OCI-LY1 (cell line): ENCODE measurements around the gene GNG12.

Experiments used
- H2AFZ ChIP-seq: fragments of 200-600 bp; sonication (generic), shearing (Covaris generic); 2 replicates; pipeline ENCODE4 v1.6.0; 2014; ENCODE audit warnings: antibody characterized with exemption, mild to moderate bottlenecking, low read length
- H3F3A ChIP-seq: fragments of 200-600 bp; sonication (generic), shearing (Covaris generic); 2 replicates; pipeline ENCODE4 v1.6.0; 2014; ENCODE audit warnings: mild to moderate bottlenecking, antibody characterized with exemption, low read length, moderate library complexity; ENCODE audit not compliant: insufficient read depth
- H3K27ac ChIP-seq: fragments of 200-600 bp; sonication (generic); 2 replicates; pipeline ENCODE4 v1.5.1; 2014; ENCODE audit warnings: low read length, mixed run types, mild to moderate bottlenecking, low read depth; ENCODE audit not compliant: poor library complexity, severe bottlenecking
- H3K27me3 ChIP-seq: fragments of 200-600 bp; sonication (generic); 2 replicates; pipeline ENCODE4 v1.6.0; 2014; ENCODE audit warnings: antibody characterized with exemption, mild to moderate bottlenecking, low read length, moderate library complexity; ENCODE audit not compliant: insufficient read depth
- H3K36me3 ChIP-seq: fragments of 200-600 bp; sonication (generic); 2 replicates; pipeline ENCODE4 v1.6.1; 2014; ENCODE audit warnings: mild to moderate bottlenecking, antibody characterized with exemption, low read length, moderate library complexity, mixed read lengths; ENCODE audit not compliant: insufficient read depth
- H3K4me1 ChIP-seq: fragments of 200-600 bp; sonication (generic); 2 replicates; pipeline ENCODE4 v1.5.1; 2014; ENCODE audit warnings: mild to moderate bottlenecking, low read length, moderate library complexity; ENCODE audit not compliant: insufficient read depth, severe bottlenecking
- H3K4me2 ChIP-seq: fragments of 200-600 bp; sonication (generic), shearing (Covaris generic); 2 replicates; pipeline ENCODE4 v1.6.1; 2014; ENCODE audit warnings: low read length
- H3K4me3 ChIP-seq: fragments of 200-600 bp; sonication (generic); 2 replicates; pipeline ENCODE4 v1.5.1; 2014; ENCODE audit warnings: low read length, low read depth, mild to moderate bottlenecking, mixed read lengths; ENCODE audit not compliant: poor library complexity, severe bottlenecking
- H3K79me2 ChIP-seq: fragments of 200-600 bp; shearing (Covaris generic); 2 replicates; pipeline ENCODE4 v1.6.1; 2016; ENCODE audit warnings: mixed run types, low read length, mixed read lengths; ENCODE audit not compliant: insufficient read depth
- H3K9ac ChIP-seq: fragments of 200-600 bp; sonication (generic), shearing (Covaris generic); 2 replicates; pipeline ENCODE4 v1.6.1; 2014; ENCODE audit warnings: mild to moderate bottlenecking, low read length, mixed read lengths
- H3K9me2 ChIP-seq: fragments of 200-600 bp; sonication (generic), shearing (Covaris generic); 2 replicates; pipeline ENCODE4 v1.6.1; 2014; ENCODE audit warnings: low read depth, mild to moderate bottlenecking, low read length, mixed read lengths
- H3K9me3 ChIP-seq: fragments of 200-600 bp; shearing (Covaris generic); 2 replicates; pipeline ENCODE4 v1.6.1; 2014; ENCODE audit warnings: low read length, mixed read lengths
- H4K20me1 ChIP-seq: fragments of 200-600 bp; sonication (generic), shearing (Covaris generic); 2 replicates; pipeline ENCODE4 v1.6.0; 2016; ENCODE audit warnings: mild to moderate bottlenecking, low read length; ENCODE audit not compliant: insufficient read depth
- CTCF ChIP-seq: fragments of 200-600 bp; sonication (generic), shearing (Covaris generic); IDR thresholded peaks from 2 replicates; pipeline ENCODE4 v1.5.1; 2017; ENCODE audit warnings: mild to moderate bottlenecking, antibody characterized with exemption, low read length, moderate library complexity, mixed read lengths
- EZH2 ChIP-seq: fragments of 200-600 bp; sonication (generic), shearing (Covaris generic); IDR thresholded peaks from 2 replicates; pipeline ENCODE4 v1.8.0; 2017; ENCODE audit warnings: borderline replicate concordance, mixed run types, mild to moderate bottlenecking, antibody characterized with exemption, low read length, moderate library complexity, mixed read lengths

The GNG12 gene

GRCh38 chr1:67682659-67683197, 150.5 kb downstream of the GNG12 start:
- Histone ChIP-seq H3K27me3 (no peaks in the 10 kb centered on the region), H3K4me1 (peaks cover 54% of the 10 kb centered on the region), H2AFZ (no peak overlapping the region), H3K4me2 (no peak overlapping the region), H3K4me3 (no peak overlapping the region), H4K20me1 (no peaks in the 10 kb centered on the region), H3K9ac (no peak overlapping the region; the same call in 1 of the 2 replicates), H3K9me2 (no peaks in the 10 kb centered on the region), H3K36me3 (peaks cover 26% of the 10 kb centered on the region), H3K79me2 (peaks cover 23% of the 10 kb centered on the region), H3F3A (no peaks in the 10 kb centered on the region), H3K9me3 (no peaks in the 10 kb centered on the region), H3K27ac (peak overlapping the region; percentile 85)
- TF ChIP-seq EZH2 (no peak), CTCF (no peak)

- Histone ChIP-seq H3K4me3 (no peak overlapping the region), H3K79me2 (peaks cover 2% of the 10 kb centered on the region; the same call in 1 of the 2 replicates), H3F3A (peaks cover 2% of the 10 kb centered on the region), H4K20me1 (no peaks in the 10 kb centered on the region), H3K27me3 (no peaks in the 10 kb centered on the region), H3K36me3 (peaks cover 4% of the 10 kb centered on the region), H3K4me2 (no peak overlapping the region), H3K4me1 (peaks cover 66% of the 10 kb centered on the region), H2AFZ (no peak overlapping the region), H3K9ac (no peak overlapping the region), H3K9me3 (no peaks in the 10 kb centered on the region), H3K27ac (peak overlapping the region; percentile 60), H3K9me2 (no peaks in the 10 kb centered on the region)
- TF ChIP-seq EZH2: no peak
These were observed 152.8 kb downstream of the GNG12 start for GRCh38 chr1:67680486-67680885.

- Histone ChIP-seq H3K36me3 (no peaks in the 10 kb centered on the region), H3K4me3 (no peak overlapping the region), H3K9me3 (no peaks in the 10 kb centered on the region), H3K9me2 (no peaks in the 10 kb centered on the region), H4K20me1 (no peaks in the 10 kb centered on the region), H3K79me2 (no peaks in the 10 kb centered on the region), H3F3A (peaks cover 4% of the 10 kb centered on the region), H3K27ac (peak overlapping the region; percentile 60), H3K9ac (no peak overlapping the region), H2AFZ (no peak overlapping the region), H3K4me2 (no peak overlapping the region), H3K4me1 (peaks cover 73% of the 10 kb centered on the region), H3K27me3 (no peaks in the 10 kb centered on the region)
- TF ChIP-seq EZH2 (no peak), CTCF (no peak)
These were observed 153.6 kb downstream of the GNG12 start for GRCh38 chr1:67679691-67680090.

GRCh38 chr1:67677930-67678329, 155.3 kb downstream of the GNG12 start:
- H4K20me1 ChIP-seq: no peaks in the 10 kb centered on the region
- no peaks in the 10 kb centered on the region for H3K9me2 ChIP-seq
- peaks cover 71% of the 10 kb centered on the region for H3K4me1 ChIP-seq
- TF ChIP-seq CTCF: no peak
- TF ChIP-seq EZH2: no peak
- peak overlapping the region; percentile 74; the same call in 1 of the 2 replicates for H3K9ac ChIP-seq
- no peaks in the 10 kb centered on the region for H3K79me2 ChIP-seq
- H3K36me3 ChIP-seq: no peaks in the 10 kb centered on the region
- peaks cover 4% of the 10 kb centered on the region for H3F3A ChIP-seq
- no peaks in the 10 kb centered on the region for H3K9me3 ChIP-seq
- peak overlapping the region; percentile 30; the same call in 1 of the 2 replicates for H3K4me2 ChIP-seq
- H3K27ac ChIP-seq: peak overlapping the region; percentile 100
- H3K4me3 ChIP-seq: peak overlapping the region; percentile 5
- no peaks in the 10 kb centered on the region for H3K27me3 ChIP-seq
- H2AFZ ChIP-seq: peak overlapping the region; percentile 19; the same call in 1 of the 2 replicates
